PC-3 (cell line): Measurements from ENCODE around the gene COL21A1. TPM values are rescaled to one million over a fixed set of nuclear protein-coding genes. Genes with fewer than 3 reads are reported as not detected.

Experiments
- ATAC-seq: fragments of 200-7000 bp; cut with Tn5 transposase; 2 replicates; pipeline ENCODE4 v1.9.1; 2020; ENCODE audit warnings: mild to moderate bottlenecking, moderate library complexity
- BruUV-seq: library from RNA; stranded (reverse); fragments of 400-500 nt; replicated peaks from 2 replicates; lab custom pipeline; 2021; lab: Mats Ljungman, UMichigan
- CTCF ChIA-PET: fragments of 300-600 bp; sonication (Branson Sonifier 250); formaldehyde crosslinking; loops from one replicate; lab custom pipeline; 2022; ENCODE audit warnings: antibody characterized with exemption; lab: Charles Lee
- POLR2A ChIA-PET: fragments of 300-600 bp; sonication (Branson Sonifier 250); formaldehyde crosslinking; loops from one replicate; lab custom pipeline; 2022; ENCODE audit warnings: antibody characterized with exemption; ENCODE audit not compliant: unreplicated experiment; lab: Charles Lee
- DNase-seq: peaks from one replicate; pipeline ENCODE4 v3.0.0-alpha.2; 2015
- H2AFZ ChIP-seq: fragments of 300-600 bp; sonication (generic); 2 replicates; pipeline ENCODE4 v1.6.0; 2016; ENCODE audit warnings: antibody characterized with exemption, low read length
- H3F3A ChIP-seq: fragments of 300-600 bp; sonication (generic); one replicate; pipeline ENCODE4 v1.6.0; 2017; ENCODE audit warnings: antibody characterized with exemption, low read length, control low read depth, mild to moderate bottlenecking; ENCODE audit not compliant: unreplicated experiment
- H3K27ac ChIP-seq: fragments of 300-600 bp; sonication (generic); 2 replicates; pipeline ENCODE4 v1.5.1; 2016; ENCODE audit warnings: mild to moderate bottlenecking, low read length
- H3K27me3 ChIP-seq: fragments of 300-600 bp; sonication (generic); 2 replicates; pipeline ENCODE4 v1.6.1; 2016; ENCODE audit warnings: low read length, mixed read lengths
- H3K36me3 ChIP-seq: fragments of 300-600 bp; sonication (generic); 2 replicates; pipeline ENCODE4 v1.6.1; 2016; ENCODE audit warnings: low read depth, mixed run types, low read length, mixed read lengths
- H3K4me1 ChIP-seq: fragments of 300-600 bp; sonication (generic); 2 replicates; pipeline ENCODE4 v1.5.1; 2016; ENCODE audit warnings: low read length; ENCODE audit not compliant: insufficient read depth
- H3K4me2 ChIP-seq: fragments of 300-600 bp; sonication (generic); 2 replicates; pipeline ENCODE4 v1.6.0; 2016; ENCODE audit warnings: low read length
- H3K4me3 ChIP-seq: fragments of 300-600 bp; sonication (generic); 2 replicates; pipeline ENCODE4 v1.5.1; 2016; ENCODE audit warnings: mild to moderate bottlenecking, low read length, mixed read lengths
- H3K79me2 ChIP-seq: fragments of 300-600 bp; sonication (generic); 2 replicates; pipeline ENCODE4 v1.6.1; 2017; ENCODE audit warnings: low read length, mixed read lengths
- H3K9ac ChIP-seq: fragments of 300-600 bp; sonication (generic); 2 replicates; pipeline ENCODE4 v1.6.0; 2016; ENCODE audit warnings: mild to moderate bottlenecking, low read length
- H3K9me2 ChIP-seq: fragments of 300-600 bp; sonication (generic); replicated peaks from 2 replicates; pipeline ENCODE4 v1.6.1; 2016; ENCODE audit warnings: mixed run types, low read length, mixed read lengths
- H3K9me3 ChIP-seq: fragments of 300-600 bp; sonication (generic); 2 replicates; pipeline ENCODE4 v1.6.1; 2016; ENCODE audit warnings: low read length, mixed read lengths
- H4K20me1 ChIP-seq: fragments of 300-600 bp; sonication (generic); 2 replicates; pipeline ENCODE4 v1.6.1; 2016; ENCODE audit warnings: low read length, mixed read lengths
- EZH2 ChIP-seq: fragments of 300-600 bp; sonication (generic); IDR thresholded peaks from one replicate; pipeline ENCODE4 v1.6.1; 2017; ENCODE audit warnings: antibody characterized with exemption, mild to moderate bottlenecking, low read length; ENCODE audit not compliant: unreplicated experiment
- EZH2phosphoT487 ChIP-seq: fragments of 300-600 bp; sonication (generic); IDR thresholded peaks from 2 replicates; pipeline ENCODE4 v1.6.1; 2018; ENCODE audit warnings: mild to moderate bottlenecking, antibody characterized with exemption, low read length, borderline replicate concordance
- intact Hi-C: fragments of 100-400 bp; cut with micrococcal nuclease; formaldehyde crosslinking; loops from 2 replicates; pipeline ENCODE4 v1.9.0; 2023
- total RNA-seq: library from RNA; depleted of rRNA; stranded (reverse); fragments of >200 nt; gene quantifications from 2 replicates; pipeline ENCODE4 v1.2.3, GENCODE V29; 2014
- TF ChIP-seq, protein P1 (sequence below): fragments of 300-600 bp; sonication (generic); conservative IDR thresholded peaks from 2 replicates; pipeline ENCODE4 v1.5.1; 2017; ENCODE audit warnings: antibody characterized with exemption, low read depth, mild to moderate bottlenecking, low read length

The COL21A1 gene
- total RNA-seq, 1 experiment from 2014 or later, result 1.0 TPM

DNA sequence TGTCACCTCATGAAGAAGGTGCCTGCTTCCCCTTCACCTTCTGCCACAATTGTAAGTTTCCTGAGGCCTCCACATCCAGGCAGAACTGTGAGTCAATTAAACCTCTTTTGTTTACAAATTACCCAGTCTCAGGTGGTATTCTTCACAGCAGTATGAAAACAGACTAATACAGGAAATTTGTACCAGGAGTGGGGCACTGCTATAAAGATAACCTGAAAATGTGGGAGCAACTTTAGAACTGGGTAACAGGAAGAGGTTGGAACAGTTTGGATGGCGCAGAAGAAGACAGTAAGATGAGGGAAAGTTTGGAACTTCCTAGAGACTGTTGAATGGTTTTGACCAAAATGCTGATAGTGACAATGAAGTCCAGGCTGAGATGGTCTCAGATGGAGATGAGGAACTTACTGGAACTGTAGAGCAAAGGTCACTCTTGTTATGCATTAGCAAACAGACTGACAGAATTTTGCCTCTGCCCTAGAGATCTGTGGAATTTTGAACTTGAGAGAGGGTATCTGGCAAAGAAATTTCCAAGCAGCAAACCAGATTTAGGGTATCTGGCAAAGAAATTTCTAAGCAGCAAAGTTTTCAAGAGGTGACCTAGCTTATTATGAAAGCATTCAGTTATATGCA, 23.5 kb upstream of the COL21A1 start:
- no peak overlapping the region for H3K27ac ChIP-seq
- H3K4me1 ChIP-seq, result no peaks in the 10 kb centered on the region; the same call in 1 of the 2 replicates
- ATAC-seq (no peak), DNase-seq (no peak)
- H2AFZ ChIP-seq, result no peak overlapping the region
- POLR2A ChIA-PET, result no interaction called here
- H3K9me2 ChIP-seq, result no peaks in the 10 kb centered on the region
- no peak overlapping the region for H3K4me3 ChIP-seq
- no peaks in the 10 kb centered on the region for H3K79me2 ChIP-seq
- CTCF ChIA-PET, result no interaction called here
- H3F3A ChIP-seq, result no peaks in the 10 kb centered on the region
- H3K9ac ChIP-seq, result no peak overlapping the region
- no peaks in the 10 kb centered on the region for H3K36me3 ChIP-seq
- H3K27me3 ChIP-seq, result no peaks in the 10 kb centered on the region
- TF ChIP-seq, protein P1, sequence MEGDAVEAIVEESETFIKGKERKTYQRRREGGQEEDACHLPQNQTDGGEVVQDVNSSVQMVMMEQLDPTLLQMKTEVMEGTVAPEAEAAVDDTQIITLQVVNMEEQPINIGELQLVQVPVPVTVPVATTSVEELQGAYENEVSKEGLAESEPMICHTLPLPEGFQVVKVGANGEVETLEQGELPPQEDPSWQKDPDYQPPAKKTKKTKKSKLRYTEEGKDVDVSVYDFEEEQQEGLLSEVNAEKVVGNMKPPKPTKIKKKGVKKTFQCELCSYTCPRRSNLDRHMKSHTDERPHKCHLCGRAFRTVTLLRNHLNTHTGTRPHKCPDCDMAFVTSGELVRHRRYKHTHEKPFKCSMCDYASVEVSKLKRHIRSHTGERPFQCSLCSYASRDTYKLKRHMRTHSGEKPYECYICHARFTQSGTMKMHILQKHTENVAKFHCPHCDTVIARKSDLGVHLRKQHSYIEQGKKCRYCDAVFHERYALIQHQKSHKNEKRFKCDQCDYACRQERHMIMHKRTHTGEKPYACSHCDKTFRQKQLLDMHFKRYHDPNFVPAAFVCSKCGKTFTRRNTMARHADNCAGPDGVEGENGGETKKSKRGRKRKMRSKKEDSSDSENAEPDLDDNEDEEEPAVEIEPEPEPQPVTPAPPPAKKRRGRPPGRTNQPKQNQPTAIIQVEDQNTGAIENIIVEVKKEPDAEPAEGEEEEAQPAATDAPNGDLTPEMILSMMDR, result no peak
- TF ChIP-seq EZH2phosphoT487 (no peak), EZH2 (no peak)
- no TSS peak for BruUV-seq
- no peaks in the 10 kb centered on the region for H3K9me3 ChIP-seq
- no peak overlapping the region for H3K4me2 ChIP-seq
- H4K20me1 ChIP-seq, result no peaks in the 10 kb centered on the region
- intact Hi-C loops, result no loop called here

DNA sequence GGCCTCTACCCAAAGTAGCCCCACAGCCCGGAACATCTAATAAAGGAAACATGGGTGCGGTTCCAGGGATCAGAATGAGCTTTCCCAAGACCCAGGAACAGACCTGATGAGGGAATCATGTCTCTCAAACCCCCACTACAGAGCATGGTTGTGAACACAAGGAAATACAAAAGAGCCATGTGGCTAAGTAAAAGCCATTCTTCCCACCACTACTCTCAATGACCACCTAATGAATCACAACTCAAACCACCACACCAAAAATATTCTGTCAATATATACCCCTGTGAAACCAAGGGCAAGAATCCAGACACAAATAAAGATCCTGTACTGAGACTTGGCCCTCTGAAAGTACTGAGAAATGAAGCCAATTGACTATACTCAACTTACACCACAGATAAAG, 20.9 kb upstream of the COL21A1 start:
- no TSS peak for BruUV-seq
- intact Hi-C loops, result no loop called here
- H3K79me2 ChIP-seq, result no peaks in the 10 kb centered on the region
- no peaks in the 10 kb centered on the region for H3K36me3 ChIP-seq
- H3K4me3 ChIP-seq, result no peak overlapping the region
- H3K4me1 ChIP-seq, result no peaks in the 10 kb centered on the region; the same call in 1 of the 2 replicates
- CTCF ChIA-PET, result no interaction called here
- no peak overlapping the region for H3K27ac ChIP-seq
- POLR2A ChIA-PET, result no interaction called here
- DNase-seq (peak; percentile 8), ATAC-seq (no peak)
- H3K9me3 ChIP-seq, result no peaks in the 10 kb centered on the region
- H3K9ac ChIP-seq, result no peak overlapping the region
- TF ChIP-seq EZH2phosphoT487 (no peak), EZH2 (no peak)
- TF ChIP-seq, protein P1, result no peak
- no peaks in the 10 kb centered on the region for H3K27me3 ChIP-seq
- no peak overlapping the region for H3K4me2 ChIP-seq
- no peak overlapping the region for H2AFZ ChIP-seq
- H3K9me2 ChIP-seq, result no peaks in the 10 kb centered on the region
- no peaks in the 10 kb centered on the region for H3F3A ChIP-seq
- no peaks in the 10 kb centered on the region for H4K20me1 ChIP-seq

DNA sequence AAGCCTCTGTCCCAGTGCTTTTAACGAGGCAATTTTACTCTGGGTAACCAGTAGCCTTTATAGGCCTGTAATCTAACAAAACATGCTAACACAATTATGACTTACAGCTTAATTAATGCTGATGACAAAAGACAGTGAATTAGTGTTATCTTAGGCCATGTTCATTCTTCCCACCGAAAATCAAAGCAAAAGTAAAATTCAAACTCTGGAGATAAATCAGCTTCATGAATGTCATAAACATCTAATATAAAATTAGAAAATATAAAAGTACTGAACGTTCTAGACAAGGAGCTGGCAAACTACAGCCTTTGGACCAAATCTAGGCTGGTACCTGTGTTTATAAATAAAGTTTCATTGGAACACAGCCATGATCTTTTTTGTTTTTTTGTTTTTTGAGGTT, 18.6 kb upstream of the COL21A1 start:
- DNase-seq (no peak), ATAC-seq (no peak)
- Histone ChIP-seq H3K4me1 (no peaks in the 10 kb centered on the region; the same call in 1 of the 2 replicates), H3K4me2 (no peak overlapping the region), H3K9me3 (no peaks in the 10 kb centered on the region), H3F3A (no peaks in the 10 kb centered on the region), H3K4me3 (no peak overlapping the region), H2AFZ (no peak overlapping the region), H3K79me2 (no peaks in the 10 kb centered on the region), H3K36me3 (no peaks in the 10 kb centered on the region), H3K9me2 (no peaks in the 10 kb centered on the region), H3K9ac (no peak overlapping the region), H4K20me1 (no peaks in the 10 kb centered on the region), H3K27me3 (no peaks in the 10 kb centered on the region), H3K27ac (no peak overlapping the region)
- BruUV-seq, result no TSS peak
- intact Hi-C loops, result no loop called here
- TF ChIP-seq EZH2 (no peak), EZH2phosphoT487 (no peak)
- TF ChIP-seq, protein P1, result no peak
- POLR2A ChIA-PET, result no interaction called here
- CTCF ChIA-PET, result no interaction called here
